GM18505 (cell line): ENCODE measurements around the gene S100A1.
"Not testable (repeated sequence)": the region's sequence is repeated elsewhere in the genome, so short reads cannot be mapped to it uniquely, and the experiment has no call there.

Source experiments
- ATAC-seq: cut with Tn5 transposase; IDR thresholded peaks from one replicate; pipeline ENCODE4 v1.9.1; 2021; ENCODE audit not compliant: unreplicated experiment
- POLR2A ChIP-seq: IDR thresholded peaks from 4 replicates; pipeline ENCODE4 v1.6.1; 2011; ENCODE audit warnings: borderline replicate concordance; ENCODE audit not compliant: insufficient read depth, insufficient read length; ENCODE audit errors: extremely low read depth

Gene S100A1

GRCh38 chr1:153648000-153648643 is 19.9 kb downstream of the S100A1 start:
- ATAC-seq = no peak
- no peak for TF ChIP-seq POLR2A

- TF ChIP-seq POLR2A = no peak
- no peak for ATAC-seq
These were observed 21.1 kb downstream of the S100A1 start for GRCh38 chr1:153649137-153649862.

GRCh38 chr1:153649863-153650235 is 21.6 kb downstream of the S100A1 start:
- ATAC-seq = no peak
- TF ChIP-seq POLR2A = no peak

GRCh38 chr1:153651771-153652170 is 23.5 kb downstream of the S100A1 start:
- ATAC-seq = no peak
- TF ChIP-seq POLR2A = no peak

- no peak for TF ChIP-seq POLR2A
- ATAC-seq = no peak
These were observed 24.7 kb downstream of the S100A1 start for GRCh38 chr1:153652805-153653500.

- no peak for TF ChIP-seq POLR2A
- ATAC-seq = no peak
These were observed 27.1 kb downstream of the S100A1 start for GRCh38 chr1:153655333-153655732.

- peak; percentile 76 for ATAC-seq
- peak; percentile 92 for TF ChIP-seq POLR2A
These were observed 30.4 kb downstream of the S100A1 start, which contains the start of gene SNAPIN for GRCh38 chr1:153658400-153659174. Gene SNAPIN (plus strand): TSS chr1:153658703. CDS start chr1:153658744, 41 bp downstream.

GRCh38 chr1:153659175-153659534 is 30.9 kb downstream of the S100A1 start:
- TF ChIP-seq POLR2A = no peak
- no peak for ATAC-seq

- no peak for ATAC-seq
- TF ChIP-seq POLR2A = no peak
These were observed 31.4 kb downstream of the S100A1 start for GRCh38 chr1:153659656-153660055.

- peak; percentile 22 for TF ChIP-seq POLR2A
- no peak for ATAC-seq
These were observed 33.0 kb downstream of the S100A1 start for GRCh38 chr1:153661111-153661708.

GRCh38 chr1:153662269-153662668 is 34.0 kb downstream of the S100A1 start:
- no peak for ATAC-seq
- no peak for TF ChIP-seq POLR2A

GRCh38 chr1:153663211-153663610 is 35.0 kb downstream of the S100A1 start:
- no peak for TF ChIP-seq POLR2A
- no peak for ATAC-seq

- no peak for TF ChIP-seq POLR2A
- ATAC-seq = no peak
These were observed 39.2 kb downstream of the S100A1 start for GRCh38 chr1:153667439-153667838.

- not testable (repeated sequence) for ATAC-seq
These were observed 40.4 kb downstream of the S100A1 start for GRCh38 chr1:153668672-153669071.

GRCh38 chr1:153669606-153670005 is 41.4 kb downstream of the S100A1 start:
- no peak for TF ChIP-seq POLR2A
- ATAC-seq = no peak
